ENCODE data around the gene TMEM187.

DNA sequence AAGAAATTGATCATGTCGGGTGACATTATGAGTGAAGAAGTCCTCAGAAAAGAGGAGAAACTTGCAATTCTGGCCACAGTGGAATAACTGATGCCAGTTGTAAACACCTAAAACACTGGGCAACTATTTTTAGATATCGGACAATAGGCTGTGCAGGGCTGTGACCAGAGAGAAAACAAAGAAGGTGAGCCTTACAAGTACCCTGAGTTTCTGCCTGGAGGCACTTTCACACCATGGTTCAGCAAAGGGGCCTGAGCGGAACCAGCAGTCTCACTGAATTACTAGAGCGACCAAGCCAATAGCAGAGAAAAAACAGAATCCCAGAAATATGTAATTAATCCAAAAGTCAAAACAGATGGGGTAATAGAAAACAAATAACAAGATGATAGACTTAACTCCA, 36.0 kb downstream of the TMEM187 start:
- no peak for TF ChIP-seq POLR2AphosphoS5 (IDR thresholded peaks at IDR 0.05)
- no peak for TF ChIP-seq CTCF (IDR thresholded peaks at IDR 0.05 in 8 of 11, conservative IDR thresholded peaks at IDR 0.05 in 3 of 11)
- TF ChIP-seq POLR2A (IDR thresholded peaks at IDR 0.05) = no peak

Data from spleen (tissue), 7 donors.